Peyer's patch (tissue), 4 donors: Measurements from ENCODE around the gene TMEM232.

Experiments
- CTCF ChIP-seq, 6 experiments: fragments of 450-650 bp in 4 of 6; fragments of 200-600 bp in 2 of 6; sonication (generic) in 1 of 6; IDR thresholded peaks; one replicate each; pipeline ENCODE4 v1.5.1; 2017 to 2019; ENCODE audit warnings: antibody characterized with exemption in 6 of 6, mild to moderate bottlenecking in 3 of 6, moderate library complexity in 1 of 6
- POLR2A ChIP-seq, 2 donors: fragments of 450-650 bp; IDR thresholded peaks; one replicate each; pipeline ENCODE4 v1.5.1; 2017; ENCODE audit warnings: antibody characterized with exemption in 2 of 2, mild to moderate bottlenecking in 2 of 2, moderate library complexity in 2 of 2

- no peak for TF ChIP-seq POLR2A (IDR thresholded peaks at IDR 0.05)
- TF ChIP-seq CTCF (IDR thresholded peaks at IDR 0.05), result no peak
Measured at GRCh38 chr5:110616009-110616408, 110.5 kb downstream of the TMEM232 start.
